Keratinocyte (primary cell): ENCODE results near the gene PRKAG3. TPM values are rescaled to one million over a fixed set of nuclear protein-coding genes. Genes with fewer than 3 reads are reported as not detected.

Source experiments
- DNase-seq: peaks from one replicate; pipeline ENCODE4 v3.0.0-alpha.2; 2011; ENCODE audit warnings: low read depth, missing footprints, low spot score
- FAIRE-seq: peaks from 2 replicates; lab custom pipeline; 2011; peaks lifted over from hg19 to GRCh38; lab: Jason Lieb, UNC
- H2AFZ ChIP-seq: 2 replicates; pipeline ENCODE4 v1.6.0; 2012; ENCODE audit warnings: low read length, control low read depth, inconsistent platforms; ENCODE audit not compliant: control insufficient read depth
- H3K27ac ChIP-seq: 2 replicates; pipeline ENCODE4 v1.5.1; 2011; ENCODE audit warnings: low read length; ENCODE audit not compliant: control insufficient read depth, insufficient read depth
- H3K27me3 ChIP-seq: 3 replicates; pipeline ENCODE4 v1.6.0; 2011; ENCODE audit warnings: low read length; ENCODE audit not compliant: control insufficient read depth, insufficient read depth; ENCODE audit errors: extremely low read depth
- H3K36me3 ChIP-seq, 2 experiments: 2 replicates in 1 of 2; 3 replicates in 1 of 2; pipeline ENCODE4 v1.5.1; 2011; ENCODE audit warnings: low read length in 2 of 2, mild to moderate bottlenecking in 1 of 2; ENCODE audit not compliant: control insufficient read depth in 2 of 2, insufficient read depth in 2 of 2; ENCODE audit errors: extremely low read depth in 1 of 2
- H3K4me1 ChIP-seq: 3 replicates; pipeline ENCODE4 v1.5.1; 2011; ENCODE audit warnings: low read length; ENCODE audit not compliant: control insufficient read depth, insufficient read depth; ENCODE audit errors: extremely low read depth
- H3K4me2 ChIP-seq: 3 replicates; pipeline ENCODE4 v1.6.0; 2011; ENCODE audit warnings: low read depth, low read length; ENCODE audit not compliant: control insufficient read depth, insufficient read depth; ENCODE audit errors: extremely low read depth
- H3K4me3 ChIP-seq, 3 experiments: fragments of 200-600 bp in 1 of 3; sonication (generic) in 1 of 3; 2 replicates in 2 of 3; 3 replicates in 1 of 3; pipeline ENCODE4 v1.5.1; 2011 to 2016; ENCODE audit warnings: low read length in 3 of 3, mild to moderate bottlenecking in 3 of 3, control low read depth in 2 of 3, inconsistent platforms in 1 of 3, low read depth in 1 of 3, mixed read lengths in 1 of 3, mixed run types in 1 of 3, moderate library complexity in 1 of 3; ENCODE audit not compliant: control insufficient read depth in 2 of 3, insufficient read depth in 2 of 3; ENCODE audit errors: extremely low read depth in 1 of 3
- H3K79me2 ChIP-seq: 2 replicates; pipeline ENCODE4 v1.6.0; 2012; ENCODE audit warnings: low read length; ENCODE audit not compliant: control insufficient read depth, insufficient read depth
- H3K9ac ChIP-seq: 3 replicates; pipeline ENCODE4 v1.6.0; 2011; ENCODE audit warnings: low read length; ENCODE audit not compliant: control insufficient read depth, insufficient read depth; ENCODE audit errors: extremely low read depth
- H3K9me1 ChIP-seq: 3 replicates; pipeline ENCODE4 v1.6.0; 2011; ENCODE audit warnings: low read length; ENCODE audit not compliant: control insufficient read depth, insufficient read depth; ENCODE audit errors: extremely low read depth
- H3K9me3 ChIP-seq: 2 replicates; pipeline ENCODE4 v1.5.1; 2012; ENCODE audit warnings: low read depth, low read length; ENCODE audit not compliant: control insufficient read depth
- H4K20me1 ChIP-seq: 3 replicates; pipeline ENCODE4 v1.6.0; 2011; ENCODE audit warnings: low read length; ENCODE audit not compliant: control insufficient read depth, insufficient read depth; ENCODE audit errors: extremely low read depth
- CTCF ChIP-seq, 3 experiments: IDR thresholded peaks in 1 of 3; conservative IDR thresholded peaks in 1 of 3; optimal IDR thresholded peaks in 1 of 3; 2 replicates in 2 of 3; 3 replicates in 1 of 3; pipeline versions ENCODE3 to v1.5.1; 2011; ENCODE audit warnings: low read length in 3 of 3, mild to moderate bottlenecking in 3 of 3, moderate library complexity in 2 of 3, control low read depth in 1 of 3, inconsistent platforms in 1 of 3; ENCODE audit not compliant: insufficient read depth in 2 of 3; ENCODE audit errors: extremely low read depth in 1 of 3
- EZH2 ChIP-seq: IDR thresholded peaks from one replicate; pipeline ENCODE4 v1.6.1; 2012; ENCODE audit warnings: inconsistent platforms, mild to moderate bottlenecking, low read length, moderate library complexity
- dilution Hi-C: fragments of 300-500 bp; cut with MboI; formaldehyde crosslinking; loops from one replicate; pipeline ENCODE4 v1.7.0; 2020; ENCODE audit warnings: low sequenced_read_pairs; ENCODE audit not compliant: extremely low pct_ligation_motif_present
- polyA plus RNA-seq, 5 experiments: library from polyadenylated mRNA; depleted of rRNA in 3 of 5; stranded (reverse) in 3 of 5; stranded (forward) in 1 of 5; unstranded in 1 of 5; fragments of >200 nt; gene quantifications; 1 replicate in 1 of 5; 2 replicates in 3 of 5; 3 replicates in 1 of 5; pipeline versions ENCODE4 v1.2.1 to v1.2.3, GENCODE V29; 2011 to 2012; ENCODE audit warnings: missing spikeins in 2 of 5, low read depth in 1 of 5, low replicate concordance in 1 of 5

The PRKAG3 gene
- polyA plus RNA-seq, 1 donor (not counting 4 experiments of a cell fraction or from before 2014, with no cell fraction given) = not detected

- H3K9me1 ChIP-seq = no peaks in the 10 kb centered on the region
- no peaks in the 10 kb centered on the region for H3K36me3 ChIP-seq
- dilution Hi-C loops = no loop called here
- H3K79me2 ChIP-seq = no peaks in the 10 kb centered on the region
- H3K4me1 ChIP-seq = peaks cover 9% of the 10 kb centered on the region
- no peak overlapping the region for H2AFZ ChIP-seq
- H4K20me1 ChIP-seq = no peaks in the 10 kb centered on the region
- no peak overlapping the region for H3K4me3 ChIP-seq
- peaks cover 8% of the 10 kb centered on the region for H3K27me3 ChIP-seq
- H3K27ac ChIP-seq = no peak overlapping the region
- FAIRE-seq (no peak), DNase-seq (no peak)
- no peak overlapping the region for H3K4me2 ChIP-seq
- H3K9me3 ChIP-seq = no peaks in the 10 kb centered on the region
- H3K9ac ChIP-seq = no peak overlapping the region
- TF ChIP-seq EZH2 (no peak), CTCF (optimal IDR thresholded peaks at IDR 0.05 in 1 of 3, IDR thresholded peaks at IDR 0.05 in 1 of 3, conservative IDR thresholded peaks at IDR 0.05 in 1 of 3; ENCODE audit: extremely low read depth in 1 of 3, insufficient read depth in 2 of 3, low read length in 3 of 3) (no peak)
Observed at GRCh38 chr2:218851286-218851685, 19.7 kb upstream of the PRKAG3 start.

GRCh38 chr2:218850796-218851195, 19.2 kb upstream of the PRKAG3 start:
- H3K27ac ChIP-seq = no peak overlapping the region
- no peak for FAIRE-seq
- TF ChIP-seq EZH2 (no peak), CTCF (optimal IDR thresholded peaks at IDR 0.05 in 1 of 3, IDR thresholded peaks at IDR 0.05 in 1 of 3, conservative IDR thresholded peaks at IDR 0.05 in 1 of 3; ENCODE audit: extremely low read depth in 1 of 3, insufficient read depth in 2 of 3, low read length in 3 of 3) (no peak)
- no peaks in the 10 kb centered on the region for H3K9me3 ChIP-seq
- DNase-seq = no peak
- H3K4me2 ChIP-seq = no peak overlapping the region
- H4K20me1 ChIP-seq = no peaks in the 10 kb centered on the region
- no peaks in the 10 kb centered on the region for H3K36me3 ChIP-seq
- peaks cover 4% of the 10 kb centered on the region for H3K27me3 ChIP-seq
- H3K9me1 ChIP-seq = no peaks in the 10 kb centered on the region
- no peak overlapping the region for H2AFZ ChIP-seq
- H3K9ac ChIP-seq = no peak overlapping the region
- dilution Hi-C loops = no loop called here
- peaks cover 9% of the 10 kb centered on the region for H3K4me1 ChIP-seq
- H3K79me2 ChIP-seq = no peaks in the 10 kb centered on the region
- no peak overlapping the region for H3K4me3 ChIP-seq
